NCI-H2196 (cell line): Measurements from ENCODE around the gene MCM6.
"Not testable (repeated sequence)": the region's sequence is repeated elsewhere in the genome, so short reads cannot be mapped to it uniquely, and the experiment has no call there.

Experiments
- DNase-seq: peaks from one replicate; lab custom pipeline; 2025; ENCODE audit not compliant: unreplicated experiment; lab: John Stamatoyannopoulos, UW

The MCM6 gene

DNA sequence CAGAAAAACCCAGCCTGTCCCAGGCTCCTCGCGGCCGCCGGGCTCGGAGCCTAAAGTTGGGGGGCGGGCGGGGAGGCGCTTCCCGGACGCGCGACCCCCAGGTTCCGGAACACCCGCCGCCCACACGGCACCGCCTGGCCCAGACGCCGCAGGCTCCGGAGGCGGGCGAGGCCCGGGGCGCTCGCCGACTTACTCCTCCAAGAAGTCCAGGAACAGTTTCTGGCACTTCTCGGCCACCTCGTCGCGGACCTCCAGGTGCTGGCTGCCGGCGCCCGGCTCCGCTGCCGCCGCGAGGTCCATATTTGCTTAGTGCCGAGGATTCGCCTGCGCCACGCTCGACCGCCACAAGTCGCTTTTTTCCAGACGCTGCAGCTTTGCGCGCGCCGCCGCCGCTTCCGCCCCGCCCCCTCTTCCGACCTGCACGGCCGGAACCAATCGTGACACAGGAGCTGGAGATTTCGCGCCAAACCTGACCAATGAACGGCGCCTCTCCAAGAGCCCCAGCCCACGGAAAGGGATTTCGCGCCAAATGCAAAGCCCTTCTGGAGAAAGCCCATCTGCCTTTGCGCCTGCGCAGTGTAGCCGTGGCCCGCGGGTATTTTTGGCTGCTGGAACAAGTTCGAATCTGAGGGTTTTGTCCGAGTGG, at the start of gene MCM6:
TSS of gene MCM6 (minus strand) at position 378 of the 646 bp plus-strand sequence. CDS start at position 300, 78 bp downstream.
- DNase-seq, result peak; percentile 98

DNA sequence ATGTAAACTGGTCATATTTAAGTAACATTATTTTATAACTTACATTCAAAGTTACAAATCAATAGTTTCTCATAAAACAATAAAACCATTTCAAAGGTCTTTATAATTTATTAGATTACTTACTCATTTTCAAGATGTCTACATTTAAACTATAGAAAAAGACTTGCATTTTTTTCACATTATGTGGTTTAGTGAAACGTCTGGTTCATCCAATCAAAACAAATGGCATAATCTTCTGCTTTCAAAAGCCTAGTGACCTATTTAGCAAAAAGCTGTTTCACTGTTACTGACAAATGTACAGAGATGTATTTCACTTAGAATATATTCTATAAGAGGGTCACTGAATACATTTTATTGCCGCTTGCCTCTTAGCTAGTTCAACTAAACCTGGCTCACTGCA, 49.3 kb upstream of the MCM6 start:
- no peak for DNase-seq

DNA sequence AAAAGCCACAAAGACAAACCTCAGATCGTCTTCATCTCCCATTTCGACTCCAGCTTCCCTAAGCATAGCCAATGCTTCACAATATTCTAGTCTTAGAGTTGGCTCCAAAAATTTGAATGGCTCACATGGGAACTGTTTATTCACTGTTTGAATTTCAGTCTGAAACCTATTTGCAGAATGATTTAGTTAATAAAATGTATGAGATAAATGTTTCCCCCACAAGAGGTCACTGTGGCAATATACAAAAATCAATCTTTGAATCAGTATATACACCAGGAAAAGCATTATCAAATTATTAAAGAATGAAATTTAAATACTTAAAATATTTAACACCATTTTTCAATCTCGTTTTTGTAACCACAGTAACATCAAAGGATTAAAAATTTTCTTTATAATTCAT, 40.0 kb upstream of the MCM6 start:
- peak; percentile 31 for DNase-seq

DNA sequence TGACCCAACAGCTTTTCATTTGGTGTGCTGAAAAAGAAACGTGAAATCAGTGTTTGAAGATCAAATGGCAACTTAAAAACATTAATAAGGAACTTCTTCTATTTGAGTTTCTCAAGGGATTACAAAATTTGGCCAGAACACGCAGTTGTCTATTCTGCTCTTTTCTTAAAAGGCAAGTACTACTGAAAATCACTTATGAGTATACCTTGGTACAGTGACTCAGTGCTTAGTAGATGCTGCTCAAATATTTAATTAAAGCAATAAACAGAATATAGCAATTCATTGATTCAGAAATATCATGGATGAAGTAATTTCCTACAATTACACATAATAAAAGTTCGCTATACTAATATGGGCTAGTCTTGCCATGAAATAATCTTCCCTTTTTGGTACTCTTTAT, 38.2 kb upstream of the MCM6 start:
- DNase-seq, result no peak

DNA sequence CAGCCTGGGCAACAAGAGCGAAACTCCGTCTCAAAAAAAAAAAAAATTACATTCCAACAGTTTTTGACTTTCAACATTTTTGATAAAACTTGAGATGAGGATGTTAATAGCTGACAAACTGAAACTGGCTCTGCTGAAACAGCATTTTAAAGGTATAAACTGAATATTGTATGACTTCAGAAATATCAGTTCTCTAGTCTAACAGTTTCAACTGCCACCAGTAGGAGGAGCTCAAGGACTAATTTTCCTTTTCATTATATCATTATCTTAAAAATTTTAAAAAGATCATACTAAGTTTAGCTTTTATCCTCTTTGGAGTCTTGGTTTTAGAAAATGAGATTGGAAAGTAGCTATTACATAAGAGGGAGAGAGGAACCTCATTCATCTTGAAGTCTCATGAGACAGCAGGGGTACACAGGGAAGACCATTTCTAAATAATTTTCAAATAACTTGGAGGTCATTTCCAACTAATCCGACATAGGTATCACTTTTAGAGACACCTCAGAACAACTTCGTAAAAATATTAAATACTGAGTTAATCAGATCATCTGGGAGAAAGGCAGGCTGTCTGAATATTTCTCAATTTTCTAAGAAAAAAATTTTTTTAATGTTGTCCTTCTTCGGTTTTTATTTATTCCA, 37.6 kb upstream of the MCM6 start:
- DNase-seq, result peak; percentile 60

GRCh38 chr2:135909976-135910375, 33.7 kb upstream of the MCM6 start:
- no peak for DNase-seq

GRCh38 chr2:135905679-135906078, 29.4 kb upstream of the MCM6 start:
- no peak for DNase-seq

- DNase-seq, result no peak
Observed at GRCh38 chr2:135904341-135904989, 28.2 kb upstream of the MCM6 start.

DNA sequence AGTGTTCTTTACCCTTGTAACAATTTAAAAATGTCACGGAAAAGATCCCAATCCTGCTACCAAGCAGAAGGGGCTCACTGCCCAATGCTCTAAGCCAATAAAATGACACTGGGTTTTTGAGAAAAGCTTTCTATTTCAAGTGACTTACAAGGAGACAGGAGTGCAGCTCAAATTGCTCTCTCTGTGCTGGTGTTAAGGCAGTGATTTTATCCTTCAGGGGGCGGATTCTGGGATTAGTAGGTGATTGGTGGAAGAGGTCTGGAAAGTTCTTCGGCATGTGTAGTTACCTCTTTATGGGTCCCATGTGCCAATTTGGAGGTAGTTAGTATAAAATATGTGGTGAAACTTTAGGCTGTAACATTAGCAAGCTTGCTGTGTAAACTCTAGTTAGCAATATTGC, 27.4 kb upstream of the MCM6 start:
- DNase-seq, result no peak

DNA sequence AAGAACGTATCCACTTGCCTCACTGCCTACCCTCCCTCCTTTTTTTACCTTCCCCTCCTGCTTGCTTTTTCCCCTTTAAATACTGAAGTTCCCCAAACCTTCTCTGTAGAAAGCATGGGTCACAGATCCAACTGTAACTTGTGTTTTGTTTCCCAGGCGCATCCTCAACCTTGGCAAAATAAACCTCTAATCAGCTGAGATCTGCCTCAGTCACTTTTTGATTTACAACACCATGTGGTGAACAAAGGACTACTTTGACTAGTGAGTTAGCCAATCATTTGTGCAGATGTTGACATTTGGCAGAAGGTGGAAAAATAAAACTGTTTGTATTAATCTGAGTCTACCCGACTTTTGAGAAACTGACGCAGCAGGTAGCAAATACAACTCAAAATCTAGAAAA, 23.3 kb upstream of the MCM6 start:
- DNase-seq, result no peak

DNA sequence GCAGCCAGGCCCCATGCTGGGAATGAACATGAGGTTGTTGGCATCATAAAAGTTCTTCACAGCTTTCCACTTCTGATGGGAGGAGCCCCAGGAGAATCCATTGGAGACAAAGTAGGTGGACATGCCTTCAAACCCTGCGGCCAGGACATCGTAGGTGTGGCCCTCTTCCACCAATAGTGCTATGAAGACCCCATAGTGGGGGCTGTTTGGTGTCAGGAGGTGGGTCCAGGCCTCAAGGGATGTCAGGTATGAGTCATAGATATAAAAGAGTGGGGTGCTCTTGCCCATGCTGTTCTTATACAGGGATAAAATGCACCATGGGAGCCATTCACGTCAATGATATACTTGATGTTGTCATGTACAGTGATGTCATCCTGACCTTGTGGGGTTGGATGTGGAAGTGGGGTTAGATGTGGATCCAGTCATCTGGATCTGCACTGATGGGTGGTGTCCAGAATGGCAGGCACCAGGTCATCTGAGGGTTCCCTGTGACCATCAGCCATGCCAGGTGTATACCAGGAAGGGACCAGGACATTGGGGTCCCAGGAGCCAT, 22.1 kb upstream of the MCM6 start:
- no peak for DNase-seq

GRCh38 chr2:135894930-135895329, 18.7 kb upstream of the MCM6 start:
- DNase-seq, result no peak

DNA sequence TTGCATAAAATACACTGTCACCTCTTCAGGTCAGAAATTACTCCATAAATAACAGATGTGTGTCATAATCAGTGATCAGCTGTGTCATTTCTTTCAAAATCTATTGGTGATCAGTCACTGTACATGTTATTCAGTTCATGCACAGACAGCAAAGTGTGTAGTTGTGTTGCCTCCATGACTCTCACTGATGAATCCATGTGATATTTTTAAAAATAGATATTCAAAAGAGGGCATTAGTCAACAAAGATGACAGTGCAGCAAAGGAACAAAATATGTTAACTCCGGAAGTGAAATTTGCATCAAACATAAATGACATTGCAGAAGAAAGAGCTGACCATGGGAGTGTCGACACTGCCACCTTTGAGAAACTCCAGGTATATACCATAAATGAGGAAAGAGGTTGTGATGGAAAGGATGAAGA, 17.1 kb upstream of the MCM6 start:
- no peak for DNase-seq

- no peak for DNase-seq
Observed at GRCh38 chr2:135890835-135891234, 14.6 kb upstream of the MCM6 start.

GRCh38 chr2:135890149-135890548, 13.9 kb upstream of the MCM6 start:
- no peak for DNase-seq

GRCh38 chr2:135888587-135888986, 12.3 kb upstream of the MCM6 start:
- DNase-seq, result not testable (repeated sequence)

- no peak for DNase-seq
Observed at GRCh38 chr2:135885709-135886108, 9.5 kb upstream of the MCM6 start.

DNA sequence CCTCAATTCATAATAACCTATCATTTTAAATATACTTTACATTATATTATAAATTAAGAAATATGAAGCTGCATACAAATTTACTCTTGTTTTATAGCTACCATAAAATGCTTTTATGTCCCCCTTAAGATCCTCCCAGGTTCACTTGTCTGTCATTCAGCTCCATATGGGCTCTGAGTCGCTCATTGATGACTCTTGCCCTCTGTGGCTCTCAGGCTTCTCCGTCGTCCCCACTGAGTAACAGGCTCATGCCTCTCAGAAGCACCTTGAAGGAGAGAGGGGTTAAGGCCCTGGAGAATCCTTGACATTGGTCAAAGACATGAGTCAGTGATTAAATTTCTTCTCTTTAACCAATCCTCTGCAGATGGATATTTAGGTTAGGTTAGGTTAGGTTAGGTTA, 6.2 kb upstream of the MCM6 start:
- no peak for DNase-seq

DNA sequence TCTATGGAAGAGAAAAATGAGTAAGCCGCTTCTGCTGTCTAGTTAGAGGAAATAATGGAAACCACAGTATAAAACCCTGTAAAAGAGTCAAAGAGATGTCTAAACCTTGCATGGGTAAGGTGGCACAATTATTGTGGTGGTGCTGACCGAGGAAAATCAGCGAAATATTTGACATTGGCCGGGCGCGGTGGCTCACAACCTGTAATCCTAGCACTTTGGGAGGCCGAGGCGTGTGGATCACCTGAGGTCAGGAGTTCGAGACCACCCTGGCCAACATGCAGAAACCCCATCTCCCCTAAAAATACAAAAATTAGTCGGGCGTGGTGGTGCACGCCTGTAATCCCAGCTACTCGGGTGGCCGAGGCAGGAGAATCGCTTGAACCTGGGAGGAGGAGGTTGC, 527 bp upstream of the MCM6 start:
- not testable (repeated sequence) for DNase-seq

DNA sequence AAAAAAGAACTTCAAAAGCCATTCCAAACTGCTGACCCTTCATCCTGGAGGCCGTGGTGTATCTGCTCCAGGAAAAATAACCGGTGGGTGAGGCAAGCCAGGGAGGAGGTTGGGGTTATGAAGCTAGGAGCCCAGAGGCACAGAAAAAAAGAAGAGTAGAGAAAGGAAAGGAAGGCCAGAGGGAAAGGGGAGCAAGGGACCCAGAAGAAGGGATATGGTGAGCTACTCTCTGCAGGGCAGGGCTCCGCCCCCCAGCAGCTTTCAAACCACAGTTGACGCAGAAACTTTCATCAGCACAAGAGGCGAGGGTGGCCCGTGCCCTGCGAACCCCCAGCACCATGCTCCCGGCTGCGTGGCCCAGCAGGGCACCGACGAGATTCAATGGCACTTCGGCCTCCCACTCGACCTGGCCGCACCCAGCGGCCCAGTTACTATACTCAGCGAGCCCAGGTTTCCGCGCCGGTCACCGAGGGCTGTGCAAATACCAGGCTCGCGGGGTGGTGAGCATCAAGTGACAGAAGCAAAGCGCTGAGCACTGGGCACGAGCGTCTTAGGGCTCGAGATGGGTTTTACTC, 665 bp downstream of the MCM6 start:
- no peak for DNase-seq

DNA sequence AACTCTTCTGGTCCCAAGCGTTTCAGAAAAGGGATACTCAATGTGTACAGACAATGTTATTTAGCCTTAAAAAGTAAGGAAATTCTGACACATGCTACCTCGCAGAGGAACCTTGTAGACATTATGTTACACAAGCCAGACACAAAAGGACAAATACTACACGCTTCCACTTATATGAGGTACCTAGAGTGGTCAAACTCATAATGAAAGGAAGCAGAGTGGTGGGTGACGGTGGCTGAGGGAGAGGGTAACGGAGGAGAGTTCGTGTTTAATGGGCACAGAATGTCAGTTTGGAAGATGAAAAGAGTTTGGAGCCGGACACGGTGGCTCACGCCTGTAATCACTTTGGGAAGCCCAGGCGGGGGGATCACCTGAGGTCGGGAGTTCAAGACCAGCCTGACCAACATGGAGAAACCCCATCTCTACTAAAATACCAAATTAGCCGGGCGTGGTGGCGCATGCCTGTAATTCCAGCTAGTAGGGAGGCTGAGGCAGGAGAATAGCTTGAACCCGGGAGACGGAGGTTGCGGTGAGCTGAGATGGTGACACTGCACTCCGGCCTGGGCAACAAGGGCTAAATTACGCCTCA, 1.4 kb downstream of the MCM6 start:
- DNase-seq, result no peak
